Epithelial cell of esophagus (primary cell): ENCODE data around the gene PLEKHG4B.
"Not testable (repeated sequence)": the region's sequence is repeated elsewhere in the genome, so short reads cannot be mapped to it uniquely, and the experiment has no call there.

Experiments
- DNase-seq: peaks from one replicate; pipeline ENCODE4 v3.0.0; 2010; ENCODE audit warnings: low read depth
- H3K4me3 ChIP-seq: 2 replicates; pipeline ENCODE4 v1.5.1; 2011; ENCODE audit warnings: mild to moderate bottlenecking, low read length, control low read depth
- TF ChIP-seq, protein P1 (sequence below): IDR thresholded peaks from 2 replicates; pipeline ENCODE4 v1.5.1; 2011; ENCODE audit warnings: low read depth, mild to moderate bottlenecking, low read length, control low read depth, inconsistent platforms; ENCODE audit not compliant: insufficient read depth; ENCODE audit errors: missing control alignments

PLEKHG4B gene

DNA sequence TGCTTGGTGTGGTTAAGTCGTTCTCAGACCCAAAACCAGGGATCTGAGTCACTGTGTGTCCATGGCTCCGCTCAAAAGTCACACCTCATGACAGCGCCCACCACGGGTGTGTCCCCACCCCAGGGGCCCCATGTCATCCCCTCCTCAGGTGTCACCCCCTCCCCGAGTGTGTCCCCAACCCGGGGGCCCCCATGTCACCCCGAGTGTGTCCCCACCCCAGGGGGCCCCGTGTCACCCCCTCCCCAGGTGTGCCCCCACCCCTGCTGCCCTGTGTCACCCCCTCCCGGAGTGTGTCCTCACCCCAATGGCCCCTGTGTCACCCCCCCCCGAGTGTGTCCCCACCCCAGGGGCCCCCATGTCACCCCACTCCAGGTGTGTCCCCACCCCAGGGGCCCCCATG lies 104.4 kb downstream of the PLEKHG4B start:
- no peak overlapping the region for H3K4me3 ChIP-seq
- TF ChIP-seq, protein P1, sequence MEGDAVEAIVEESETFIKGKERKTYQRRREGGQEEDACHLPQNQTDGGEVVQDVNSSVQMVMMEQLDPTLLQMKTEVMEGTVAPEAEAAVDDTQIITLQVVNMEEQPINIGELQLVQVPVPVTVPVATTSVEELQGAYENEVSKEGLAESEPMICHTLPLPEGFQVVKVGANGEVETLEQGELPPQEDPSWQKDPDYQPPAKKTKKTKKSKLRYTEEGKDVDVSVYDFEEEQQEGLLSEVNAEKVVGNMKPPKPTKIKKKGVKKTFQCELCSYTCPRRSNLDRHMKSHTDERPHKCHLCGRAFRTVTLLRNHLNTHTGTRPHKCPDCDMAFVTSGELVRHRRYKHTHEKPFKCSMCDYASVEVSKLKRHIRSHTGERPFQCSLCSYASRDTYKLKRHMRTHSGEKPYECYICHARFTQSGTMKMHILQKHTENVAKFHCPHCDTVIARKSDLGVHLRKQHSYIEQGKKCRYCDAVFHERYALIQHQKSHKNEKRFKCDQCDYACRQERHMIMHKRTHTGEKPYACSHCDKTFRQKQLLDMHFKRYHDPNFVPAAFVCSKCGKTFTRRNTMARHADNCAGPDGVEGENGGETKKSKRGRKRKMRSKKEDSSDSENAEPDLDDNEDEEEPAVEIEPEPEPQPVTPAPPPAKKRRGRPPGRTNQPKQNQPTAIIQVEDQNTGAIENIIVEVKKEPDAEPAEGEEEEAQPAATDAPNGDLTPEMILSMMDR: no peak
- peak; percentile 8 for DNase-seq

DNA sequence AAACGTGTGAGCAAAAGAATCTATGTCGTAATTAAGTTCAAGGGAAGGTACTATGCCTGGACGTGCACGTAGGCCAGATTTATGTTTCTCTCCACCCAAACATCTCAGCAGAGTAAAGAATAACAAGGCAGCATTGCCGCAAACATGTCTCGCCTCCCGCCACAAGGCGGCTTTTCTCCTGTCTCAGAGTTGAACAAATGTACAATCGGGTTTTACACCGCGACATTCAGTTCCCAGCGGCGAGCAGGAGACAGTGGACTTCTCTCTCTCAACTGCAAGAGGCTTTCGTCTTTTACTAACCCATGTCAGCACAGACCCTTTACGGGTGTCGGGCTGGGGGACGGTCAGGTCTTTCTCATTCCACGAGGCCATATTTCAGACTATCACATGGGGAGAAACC lies 105.1 kb downstream of the PLEKHG4B start:
- peak; percentile 62 for DNase-seq
- not testable (repeated sequence) for H3K4me3 ChIP-seq
- TF ChIP-seq, protein P1: peak; percentile 45

DNA sequence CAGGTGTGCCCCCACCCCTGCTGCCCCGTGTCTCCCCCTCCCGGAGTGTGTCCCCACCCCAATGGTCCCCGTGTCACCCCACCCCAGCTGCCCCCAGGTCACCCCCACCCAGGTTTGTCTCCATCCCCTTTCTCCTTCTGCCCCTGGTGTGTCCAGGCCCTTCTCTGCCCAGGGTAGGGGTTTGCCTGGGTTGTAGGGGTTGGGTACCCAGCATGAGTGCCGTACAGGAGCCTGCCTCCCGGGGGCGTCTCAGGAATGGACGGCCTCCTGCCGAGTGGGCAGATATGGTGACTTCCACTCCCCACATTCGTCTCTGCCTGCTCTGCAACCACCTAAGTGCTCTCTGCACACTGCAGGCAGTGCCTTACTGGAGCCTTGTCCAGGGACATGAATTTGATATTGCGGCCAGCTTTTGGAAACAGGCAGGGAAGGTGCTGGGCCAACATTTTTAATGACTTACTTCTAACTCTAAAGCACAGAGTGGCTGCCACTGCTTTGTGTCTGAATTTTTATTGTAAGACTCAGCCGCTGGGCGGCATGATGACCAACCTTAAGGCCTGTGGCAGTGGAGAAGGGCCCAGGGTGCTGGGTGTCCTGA lies 106.0 kb downstream of the PLEKHG4B start:
- TF ChIP-seq, protein P1: no peak
- H3K4me3 ChIP-seq: no peak overlapping the region
- no peak for DNase-seq

DNA sequence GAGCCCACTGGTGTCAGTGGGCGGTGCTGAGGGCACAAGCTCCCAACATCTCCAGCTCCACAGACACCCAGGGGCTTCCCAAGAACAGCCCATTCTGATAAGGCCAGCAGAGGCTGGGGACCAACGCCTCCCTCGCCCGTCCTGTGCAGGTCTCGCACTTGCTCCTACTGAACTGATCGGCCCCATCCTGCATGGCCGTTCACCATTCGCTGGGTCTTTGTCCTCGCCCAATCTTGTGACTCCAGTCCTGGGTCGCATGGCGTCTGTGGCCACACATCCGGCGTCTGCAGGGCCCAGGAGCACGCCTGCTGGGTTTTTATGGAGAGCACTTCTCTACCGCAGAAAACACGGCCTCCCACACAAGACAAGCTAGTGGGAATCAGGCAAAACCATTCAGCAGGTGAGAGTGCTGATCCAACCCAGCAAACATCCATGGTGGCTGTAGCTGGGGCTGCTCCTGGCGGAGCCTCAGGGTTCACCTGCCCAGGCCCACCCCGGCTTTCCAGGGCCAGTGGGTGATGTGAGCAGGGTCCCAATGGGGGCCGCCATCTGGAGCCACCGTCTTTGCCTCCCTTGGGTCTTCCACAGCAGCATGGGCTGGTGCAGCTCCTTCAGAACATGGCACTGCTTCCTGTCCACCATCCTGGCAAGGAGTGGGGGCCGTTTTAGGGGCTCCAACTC lies 106.7 kb downstream of the PLEKHG4B start:
- no peak overlapping the region for H3K4me3 ChIP-seq
- no peak for DNase-seq
- TF ChIP-seq, protein P1: no peak

DNA sequence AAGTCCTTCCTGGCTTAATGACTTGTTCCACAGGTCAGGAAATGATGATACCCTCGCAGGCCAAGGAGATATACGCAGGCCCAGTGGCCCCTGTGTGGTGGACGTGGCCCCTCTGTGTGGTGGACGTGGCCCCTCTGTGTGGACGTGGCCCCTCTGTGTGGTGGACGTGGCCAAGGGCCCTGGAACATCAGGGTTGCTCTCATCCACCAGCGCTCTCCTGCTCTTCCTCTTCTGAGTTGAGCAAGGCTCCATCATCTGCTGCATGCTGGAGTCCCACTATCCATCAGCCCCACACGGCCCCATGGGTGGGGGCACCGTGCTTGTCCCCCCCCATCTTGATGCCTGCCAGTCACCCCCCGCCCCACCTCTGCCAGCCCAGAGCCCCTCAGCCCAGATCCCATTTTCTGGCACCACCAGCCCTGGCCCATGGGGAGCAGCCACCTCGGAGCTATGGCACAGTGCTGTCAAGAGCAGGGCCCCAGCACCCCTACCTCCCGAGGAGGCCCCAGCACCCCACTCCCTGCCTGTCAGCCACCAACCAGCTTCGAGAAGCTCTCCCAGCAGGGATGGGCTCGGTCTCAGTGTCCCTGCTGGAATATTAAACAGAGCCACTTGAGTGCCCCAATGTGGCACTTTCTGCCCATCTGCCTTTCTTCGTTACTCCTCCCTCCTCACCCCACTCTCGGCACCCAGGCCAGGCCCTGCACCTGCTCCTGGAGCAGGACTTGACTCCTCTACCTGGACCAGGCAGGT lies 107.4 kb downstream of the PLEKHG4B start:
- H3K4me3 ChIP-seq: no peak overlapping the region
- TF ChIP-seq, protein P1: no peak
- DNase-seq: no peak

DNA sequence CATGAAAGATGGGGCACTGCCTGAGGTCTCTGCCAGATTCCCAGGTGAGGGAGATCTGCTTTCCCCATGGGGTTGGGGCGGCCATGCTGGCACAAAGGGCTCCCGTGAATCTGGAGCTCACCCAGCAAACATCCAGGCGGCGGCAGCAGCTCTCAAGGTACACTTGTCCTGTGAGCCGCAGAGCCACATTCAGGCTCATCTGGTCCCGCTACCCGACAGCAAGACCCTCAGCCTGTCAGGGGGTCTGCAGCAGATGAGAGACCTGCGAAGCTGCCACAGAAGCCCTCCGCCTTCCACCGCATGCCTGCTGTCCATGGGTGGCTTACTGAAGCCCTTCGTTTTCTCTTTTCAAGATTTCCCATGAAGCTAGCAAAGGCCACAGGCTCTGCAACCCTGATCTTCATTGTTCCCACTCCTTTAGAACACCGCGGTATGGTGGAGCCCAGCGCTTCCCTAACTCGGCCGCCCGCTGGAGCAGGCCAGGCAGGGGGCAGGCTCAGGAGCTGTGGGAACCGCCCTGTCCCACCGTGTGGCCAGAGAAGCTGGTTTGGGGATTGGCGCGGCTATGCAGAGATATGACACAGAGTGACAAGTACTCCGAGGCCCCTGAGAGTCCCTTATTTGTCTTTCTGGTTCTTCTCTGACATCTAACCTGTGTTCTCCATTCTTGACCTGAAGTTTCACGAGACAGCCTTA lies 108.1 kb downstream of the PLEKHG4B start:
- TF ChIP-seq, protein P1: no peak
- no peak overlapping the region for H3K4me3 ChIP-seq
- no peak for DNase-seq
